Gastroesophageal sphincter (tissue), 4 donors: Measurements from ENCODE around the gene PIP5K1B. TPM values are rescaled to one million over a fixed set of nuclear protein-coding genes. Genes with fewer than 3 reads are reported as not detected.
A peak's percentile ranks its signal among the peaks of the same experiment; 100 is the strongest.

Experiments
- ATAC-seq: fragments of 150-250 bp; one replicate; pipeline ENCODE4 v1.9.1; 2016; ENCODE audit warnings: mild to moderate bottlenecking, moderate library complexity
- H3K27ac ChIP-seq, 4 donors: fragments of 200-600 bp; sonication (generic) in 3 of 4; 1 replicate in 3 of 4; 2 replicates in 1 of 4; pipeline ENCODE4 v1.5.1; 2016 to 2019
- H3K27me3 ChIP-seq: fragments of 200-600 bp; sonication (generic); one replicate; pipeline ENCODE4 v1.5.1; 2019
- H3K36me3 ChIP-seq, 2 donors: fragments of 200-600 bp; sonication (generic); one replicate each; pipeline ENCODE4 v1.5.1; 2019; ENCODE audit warnings: control low read depth in 1 of 2
- H3K4me1 ChIP-seq, 3 donors: fragments of 200-600 bp; sonication (generic); 1 replicate in 2 of 3; 2 replicates in 1 of 3; pipeline ENCODE4 v1.5.1; 2016 to 2019; ENCODE audit warnings: control low read depth in 2 of 3
- H3K4me3 ChIP-seq, 2 donors: fragments of 200-600 bp; sonication (generic); one replicate each; pipeline ENCODE4 v1.5.1; 2019; ENCODE audit warnings: mild to moderate bottlenecking in 1 of 2, moderate library complexity in 1 of 2
- H3K9me3 ChIP-seq, 3 donors: fragments of 200-600 bp; sonication (generic); one replicate each; pipeline ENCODE4 v1.5.1; 2017 to 2019; ENCODE audit warnings: control low read depth in 2 of 3
- EP300 ChIP-seq: sonication (generic); formaldehyde crosslinking; IDR thresholded peaks from one replicate; pipeline ENCODE4 v1.6.1; 2017; ENCODE audit warnings: antibody characterized with exemption, mild to moderate bottlenecking
- POLR2A ChIP-seq, 2 donors: fragments of 450-650 bp; IDR thresholded peaks; one replicate each; pipeline ENCODE4 v1.6.1; 2017; ENCODE audit warnings: antibody characterized with exemption in 2 of 2, mild to moderate bottlenecking in 2 of 2, moderate library complexity in 1 of 2
- POLR2AphosphoS5 ChIP-seq: sonication (generic); formaldehyde crosslinking; IDR thresholded peaks from one replicate; pipeline ENCODE4 v1.6.1; 2017; ENCODE audit warnings: antibody characterized with exemption
- WGBS, 2 donors: methylation state at CpG; one replicate each; pipeline ENCODE4 v1.1.5; 2018; ENCODE audit warnings: low coverage in 1 of 2; 5-methylcytosine and 5-hydroxymethylcytosine counted together
- total RNA-seq, 4 donors: library from RNA; depleted of rRNA; stranded (reverse); fragments of >200 nt; gene quantifications; one replicate each; pipeline ENCODE4 v1.1.0, GENCODE V29; 2016
- TF ChIP-seq, protein P1 (sequence below), 4 experiments: fragments of 200-600 bp in 2 of 4; fragments of 450-650 bp in 2 of 4; sonication (generic) in 1 of 4; IDR thresholded peaks; one replicate each; pipeline ENCODE4 v1.5.1; 2017 to 2019; ENCODE audit warnings: antibody characterized with exemption in 4 of 4, mild to moderate bottlenecking in 2 of 4, moderate library complexity in 2 of 4

The PIP5K1B gene, protein sequence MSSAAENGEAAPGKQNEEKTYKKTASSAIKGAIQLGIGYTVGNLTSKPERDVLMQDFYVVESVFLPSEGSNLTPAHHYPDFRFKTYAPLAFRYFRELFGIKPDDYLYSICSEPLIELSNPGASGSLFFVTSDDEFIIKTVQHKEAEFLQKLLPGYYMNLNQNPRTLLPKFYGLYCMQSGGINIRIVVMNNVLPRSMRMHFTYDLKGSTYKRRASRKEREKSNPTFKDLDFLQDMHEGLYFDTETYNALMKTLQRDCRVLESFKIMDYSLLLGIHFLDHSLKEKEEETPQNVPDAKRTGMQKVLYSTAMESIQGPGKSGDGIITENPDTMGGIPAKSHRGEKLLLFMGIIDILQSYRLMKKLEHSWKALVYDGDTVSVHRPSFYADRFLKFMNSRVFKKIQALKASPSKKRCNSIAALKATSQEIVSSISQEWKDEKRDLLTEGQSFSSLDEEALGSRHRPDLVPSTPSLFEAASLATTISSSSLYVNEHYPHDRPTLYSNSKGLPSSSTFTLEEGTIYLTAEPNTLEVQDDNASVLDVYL
- 1 to 10 TPM in 3 of 4 donors, under 1 TPM in 1; 0.67 to 5.1 (median 1.2) TPM for total RNA-seq

DNA sequence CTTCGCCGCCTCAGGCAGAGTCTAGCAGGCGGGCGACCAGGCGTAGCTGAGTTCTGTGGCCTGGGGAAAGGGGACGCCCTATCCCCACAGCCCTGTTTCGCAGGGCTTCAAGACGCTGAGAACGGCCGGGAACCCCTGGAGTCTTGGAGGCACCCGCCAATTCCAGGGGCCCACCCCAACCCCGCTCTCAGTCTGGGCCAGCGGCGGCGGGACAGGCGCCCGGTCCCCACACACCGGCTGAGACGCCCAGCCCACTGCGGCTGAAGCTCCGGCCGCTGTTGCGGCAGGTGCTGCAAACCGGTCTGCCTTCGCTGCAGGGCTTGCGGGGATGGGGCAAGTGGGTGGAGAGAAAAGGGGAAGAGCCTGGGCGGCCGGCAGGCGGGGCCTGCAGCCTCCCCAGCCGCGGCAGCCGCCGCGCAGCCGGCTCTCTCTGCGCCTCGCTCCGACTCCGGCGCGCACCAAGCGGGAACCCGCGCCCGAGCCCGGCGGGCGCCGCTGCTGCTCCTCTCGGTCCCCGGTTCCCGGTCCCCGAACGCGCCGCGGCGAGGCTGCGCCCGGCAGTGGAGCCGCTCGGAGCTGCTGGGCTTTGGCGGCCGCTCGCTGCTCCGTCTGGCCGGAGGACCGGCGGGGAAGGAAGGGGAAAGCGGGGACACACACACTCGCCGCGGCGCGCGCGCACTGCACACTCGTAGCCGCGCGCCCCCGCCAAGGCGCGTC lies at the start of gene PIP5K1B:
Gene PIP5K1B (plus strand): TSS at position 427 of the 717 bp plus-strand sequence. CDS start 117,375 bp downstream, outside the sequence.
- H3K27ac ChIP-seq: peak within 1 kb of the TSS in 3 of 4 donors; percentile 57 to 72 (median 70)
- peak within 1 kb of the TSS; percentile 49 to 72 for H3K4me3 ChIP-seq
- H3K27me3 ChIP-seq: peaks cover 48% of the 10 kb centered on the region
- H3K36me3 ChIP-seq: no peaks in the 10 kb centered on the region
- TF ChIP-seq, protein P1, sequence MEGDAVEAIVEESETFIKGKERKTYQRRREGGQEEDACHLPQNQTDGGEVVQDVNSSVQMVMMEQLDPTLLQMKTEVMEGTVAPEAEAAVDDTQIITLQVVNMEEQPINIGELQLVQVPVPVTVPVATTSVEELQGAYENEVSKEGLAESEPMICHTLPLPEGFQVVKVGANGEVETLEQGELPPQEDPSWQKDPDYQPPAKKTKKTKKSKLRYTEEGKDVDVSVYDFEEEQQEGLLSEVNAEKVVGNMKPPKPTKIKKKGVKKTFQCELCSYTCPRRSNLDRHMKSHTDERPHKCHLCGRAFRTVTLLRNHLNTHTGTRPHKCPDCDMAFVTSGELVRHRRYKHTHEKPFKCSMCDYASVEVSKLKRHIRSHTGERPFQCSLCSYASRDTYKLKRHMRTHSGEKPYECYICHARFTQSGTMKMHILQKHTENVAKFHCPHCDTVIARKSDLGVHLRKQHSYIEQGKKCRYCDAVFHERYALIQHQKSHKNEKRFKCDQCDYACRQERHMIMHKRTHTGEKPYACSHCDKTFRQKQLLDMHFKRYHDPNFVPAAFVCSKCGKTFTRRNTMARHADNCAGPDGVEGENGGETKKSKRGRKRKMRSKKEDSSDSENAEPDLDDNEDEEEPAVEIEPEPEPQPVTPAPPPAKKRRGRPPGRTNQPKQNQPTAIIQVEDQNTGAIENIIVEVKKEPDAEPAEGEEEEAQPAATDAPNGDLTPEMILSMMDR (IDR thresholded peaks at IDR 0.05): peak in 2 of 4 experiments; percentile 12 to 18
- no peak for TF ChIP-seq EP300
- peak; percentile 74 for ATAC-seq
- H3K4me1 ChIP-seq: peaks cover 2 to 29% (median 10%) of the 10 kb centered on the region in 3 donors
- no CpG with 5 or more reads among the region's 84 CpGs for WGBS, 2 donors
- H3K9me3 ChIP-seq: no peaks in the 10 kb centered on the region

DNA sequence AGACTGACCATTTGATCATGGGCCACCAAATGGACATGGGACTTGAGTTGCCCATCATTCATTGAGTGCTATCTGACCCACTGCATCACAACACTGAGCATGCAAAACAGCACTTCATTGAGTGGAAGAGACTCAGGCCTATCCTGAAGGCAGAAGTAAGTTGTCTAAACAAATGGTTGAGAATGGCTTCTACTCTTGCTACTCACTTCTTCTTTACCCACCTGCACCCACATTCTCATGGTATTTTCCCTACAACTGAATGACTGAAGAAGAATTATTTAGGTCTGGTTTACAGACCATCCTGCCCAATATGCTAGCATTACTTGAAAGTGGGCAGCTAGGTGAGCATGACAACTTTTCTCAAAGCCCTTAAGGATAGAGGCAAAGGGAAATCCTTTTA lies 41.0 kb upstream of the PIP5K1B start:
- Histone ChIP-seq H3K27me3 (no peaks in the 10 kb centered on the region), H3K9me3 (peaks cover 0 to 6% (median 0%) of the 10 kb centered on the region in 3 donors), H3K36me3 (no peaks in the 10 kb centered on the region), H3K4me1 (no peaks in the 10 kb centered on the region), H3K27ac (no peak overlapping the region), H3K4me3 (no peak overlapping the region)
- TF ChIP-seq, protein P1 (IDR thresholded peaks at IDR 0.05): no peak
- TF ChIP-seq POLR2AphosphoS5 (no peak), EP300 (no peak), POLR2A (IDR thresholded peaks at IDR 0.05) (no peak)
- ATAC-seq: no peak

DNA sequence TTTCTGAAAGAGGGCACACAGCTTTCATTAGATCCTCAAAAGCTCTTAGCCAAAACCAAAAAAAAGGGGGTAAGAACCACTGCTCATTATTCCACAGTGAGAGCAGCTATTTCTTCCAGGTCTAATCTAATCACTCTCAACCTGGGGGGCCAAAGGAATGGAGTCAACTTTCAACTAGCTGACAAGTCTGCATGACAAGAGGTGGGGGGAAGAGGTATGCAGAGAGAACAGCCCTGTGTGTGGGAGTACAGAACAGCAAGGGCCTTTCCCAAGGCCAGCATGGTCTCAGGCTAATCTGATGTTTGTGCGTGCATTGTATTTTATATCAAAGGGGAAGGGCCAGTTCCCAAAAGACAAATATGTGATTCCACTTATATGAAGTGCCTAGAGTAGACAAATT lies 36.9 kb upstream of the PIP5K1B start:
- H3K4me1 ChIP-seq: no peaks in the 10 kb centered on the region
- H3K27ac ChIP-seq: no peak overlapping the region
- no peaks in the 10 kb centered on the region for H3K36me3 ChIP-seq
- WGBS, 2 donors: 100% methylated on average over 1 of the region's 1 CpG; no CpG with 5 or more reads in 1 of the 2 donors
- TF ChIP-seq POLR2AphosphoS5 (no peak), POLR2A (IDR thresholded peaks at IDR 0.05) (no peak), EP300 (no peak)
- TF ChIP-seq, protein P1 (IDR thresholded peaks at IDR 0.05): no peak
- H3K4me3 ChIP-seq: no peak overlapping the region
- H3K27me3 ChIP-seq: no peaks in the 10 kb centered on the region
- no peaks in the 10 kb centered on the region for H3K9me3 ChIP-seq
- ATAC-seq: no peak

DNA sequence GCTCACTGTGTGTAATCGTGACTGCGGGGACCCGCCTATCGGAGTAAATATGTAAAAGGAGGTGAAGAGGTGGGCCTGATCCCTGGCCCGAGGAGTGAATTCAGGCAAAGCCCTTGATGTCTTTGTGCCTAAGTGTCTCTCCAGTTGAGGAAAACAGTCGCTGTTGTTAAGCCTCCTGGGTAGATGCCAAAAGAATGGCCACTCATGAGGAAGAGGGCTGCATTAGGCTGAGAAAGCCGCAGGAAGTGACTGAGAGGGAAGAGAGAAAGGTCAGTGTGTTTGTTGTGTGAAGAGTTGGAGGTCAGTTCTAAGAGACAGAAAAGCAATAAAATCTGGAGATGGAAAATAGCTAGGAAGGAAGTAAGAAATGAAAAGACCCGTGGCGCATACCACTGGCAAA lies 35.8 kb upstream of the PIP5K1B start:
- TF ChIP-seq EP300 (no peak), POLR2AphosphoS5 (no peak), POLR2A (IDR thresholded peaks at IDR 0.05) (no peak)
- TF ChIP-seq, protein P1 (IDR thresholded peaks at IDR 0.05): no peak
- Histone ChIP-seq H3K36me3 (no peaks in the 10 kb centered on the region), H3K4me1 (no peaks in the 10 kb centered on the region), H3K9me3 (no peaks in the 10 kb centered on the region), H3K27me3 (no peaks in the 10 kb centered on the region), H3K27ac (no peak overlapping the region), H3K4me3 (no peak overlapping the region)
- ATAC-seq: no peak
- 44 to 71% methylated on average over 3 to 9 of the region's 9 CpGs for WGBS, 2 donors
